ENCODE measurements around the gene MED22. TPM values are rescaled to one million over a fixed set of nuclear protein-coding genes. Genes with fewer than 3 reads are reported as not detected.

Gene MED22
- total RNA-seq, 1 experiment from 2014 or later: 18.6 TPM

- Histone ChIP-seq H3K27me3 (ENCODE audit: insufficient read depth, low read length) (no peaks in the 10 kb centered on the region), H3K36me3 (ENCODE audit: control insufficient read depth in 1 of 2, insufficient read depth in 2 of 2, low read length in 2 of 2) (peaks cover 21 to 34% of the 10 kb centered on the region in 2 experiments), H3K9me2 (ENCODE audit: insufficient read depth) (no peaks in the 10 kb centered on the region), H3K27ac (ENCODE audit: low read depth, low read length) (peak overlapping the region; percentile 61), H3K9me3 (ENCODE audit: control insufficient read depth in 1 of 2, insufficient read depth in 1 of 2, low read depth in 1 of 2, low read length in 2 of 2) (no peaks in the 10 kb centered on the region), H3K79me2 (ENCODE audit: insufficient read depth, low read length) (peaks cover 52% of the 10 kb centered on the region), H3K4me3 (replicated peaks in 1 of 2; ENCODE audit: low read depth in 1 of 2, low read length in 2 of 2) (peak overlapping the region; percentile 87 to 96), H3K4me2 (ENCODE audit: low read length) (peak overlapping the region; percentile 84), H4K20me1 (ENCODE audit: insufficient read depth) (peaks cover 10% of the 10 kb centered on the region; the same call in 1 of the 2 replicates), H3K9ac (ENCODE audit: low read length) (peak overlapping the region; percentile 84), H3K4me1 (ENCODE audit: control insufficient read depth in 1 of 2, insufficient read depth in 2 of 2, low read length in 2 of 2) (peaks cover 7 to 24% of the 10 kb centered on the region in 2 experiments; a peak in 3 of 4 replicates), H2AFZ (ENCODE audit: low read depth, low read length, poor library complexity, severe bottlenecking) (no peak overlapping the region)
- DNase-seq (ENCODE audit: low read depth, low spot score): no peak
- ATAC-seq: peak; percentile 43
- POLR2A ChIA-PET: interaction anchor here (1.3 to 2.0 kb wide), 5 partner anchors 8 to 19 kb away, joined by 4 to 15 read pairs (median 7); partner anchors contain the start of genes MED22 and RPL7A
- CTCF ChIA-PET: interaction anchor here (1.1 to 1.5 kb wide), 2 partner anchors 131 to 170 kb away, joined by 4 read pairs; no protein-coding TSS in a partner anchor
- BruUV-seq (replicated peaks): TSS peak; percentile 52
- RAD21 ChIA-PET (ENCODE audit: low non-redundant PET in 1 of 2, low total read pairs in 2 of 2, uncharacterized antibody in 2 of 2, unreplicated experiment in 2 of 2): interaction anchor here in 1 of 2 experiments (0.8 kb wide), 1 partner anchor 166 kb away, joined by 6 read pairs; no protein-coding TSS in a partner anchor
- intact Hi-C loops (cut with micrococcal nuclease): loop anchor here (5.0 to 10.0 kb wide), 2 partner anchors 131 to 639 kb away; partner anchors contain the start of gene VAV2
- peak; percentile 47; the same call in 1 of the 2 replicates for TF ChIP-seq ZFX (IDR thresholded peaks at IDR 0.05)
- TF ChIP-seq, protein P1, sequence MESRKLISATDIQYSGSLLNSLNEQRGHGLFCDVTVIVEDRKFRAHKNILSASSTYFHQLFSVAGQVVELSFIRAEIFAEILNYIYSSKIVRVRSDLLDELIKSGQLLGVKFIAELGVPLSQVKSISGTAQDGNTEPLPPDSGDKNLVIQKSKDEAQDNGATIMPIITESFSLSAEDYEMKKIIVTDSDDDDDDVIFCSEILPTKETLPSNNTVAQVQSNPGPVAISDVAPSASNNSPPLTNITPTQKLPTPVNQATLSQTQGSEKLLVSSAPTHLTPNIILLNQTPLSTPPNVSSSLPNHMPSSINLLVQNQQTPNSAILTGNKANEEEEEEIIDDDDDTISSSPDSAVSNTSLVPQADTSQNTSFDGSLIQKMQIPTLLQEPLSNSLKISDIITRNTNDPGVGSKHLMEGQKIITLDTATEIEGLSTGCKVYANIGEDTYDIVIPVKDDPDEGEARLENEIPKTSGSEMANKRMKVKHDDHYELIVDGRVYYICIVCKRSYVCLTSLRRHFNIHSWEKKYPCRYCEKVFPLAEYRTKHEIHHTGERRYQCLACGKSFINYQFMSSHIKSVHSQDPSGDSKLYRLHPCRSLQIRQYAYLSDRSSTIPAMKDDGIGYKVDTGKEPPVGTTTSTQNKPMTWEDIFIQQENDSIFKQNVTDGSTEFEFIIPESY (IDR thresholded peaks at IDR 0.05; ENCODE audit: extremely low read depth, insufficient replicate concordance, low read length): no peak
Measured at GRCh38 chr9:133355881-133356357, 8.0 kb upstream of the MED22 start.

DNA sequence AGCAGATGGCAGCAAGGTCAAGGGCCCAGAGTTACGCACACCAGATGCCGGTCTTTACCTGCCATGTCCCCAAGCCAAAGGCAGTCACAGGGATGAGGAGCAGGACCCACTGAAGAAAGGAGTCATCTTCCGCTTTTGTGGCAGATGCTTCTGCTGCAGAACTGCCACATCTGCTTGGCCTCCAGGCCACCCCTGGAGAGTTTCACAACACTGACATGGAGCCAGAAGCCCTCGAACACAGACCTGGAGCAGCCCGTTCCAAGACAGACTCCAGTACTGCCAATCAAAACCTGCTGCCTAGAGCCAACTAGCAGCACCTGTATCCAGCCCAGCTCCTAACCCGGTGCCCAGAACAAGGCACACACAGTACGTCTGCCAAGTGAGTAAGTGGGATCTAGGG lies 6.8 kb upstream of the MED22 start:
- no peak overlapping the region for H3K9ac ChIP-seq (ENCODE audit: low read length)
- H3K4me2 ChIP-seq (ENCODE audit: low read length): peak overlapping the region; percentile 84
- no peak for ATAC-seq
- H3K36me3 ChIP-seq (ENCODE audit: control insufficient read depth in 1 of 2, insufficient read depth in 2 of 2, low read length in 2 of 2): peaks cover 25 to 41% of the 10 kb centered on the region in 2 experiments
- peaks cover 62% of the 10 kb centered on the region for H3K79me2 ChIP-seq (ENCODE audit: insufficient read depth, low read length)
- no peak overlapping the region for H3K27ac ChIP-seq (ENCODE audit: low read depth, low read length)
- peaks cover 7 to 29% of the 10 kb centered on the region in 2 experiments; a peak in 3 of 4 replicates for H3K4me1 ChIP-seq (ENCODE audit: control insufficient read depth in 1 of 2, insufficient read depth in 2 of 2, low read length in 2 of 2)
- POLR2A ChIA-PET: no interaction called here
- RAD21 ChIA-PET (ENCODE audit: low non-redundant PET in 1 of 2, low total read pairs in 2 of 2, uncharacterized antibody in 2 of 2, unreplicated experiment in 2 of 2): interaction anchor here in 1 of 2 experiments (0.6 kb wide), 1 partner anchor 48 kb away, joined by 4 read pairs; no protein-coding TSS in a partner anchor
- no peak for DNase-seq (ENCODE audit: low read depth, low spot score)
- no TSS peak for BruUV-seq (replicated peaks)
- CTCF ChIA-PET: interaction anchor here (1.1 kb wide), 1 partner anchor 169 kb away, joined by 4 read pairs; no protein-coding TSS in a partner anchor
- peaks cover 10% of the 10 kb centered on the region; the same call in 1 of the 2 replicates for H4K20me1 ChIP-seq (ENCODE audit: insufficient read depth)
- no peaks in the 10 kb centered on the region for H3K9me2 ChIP-seq (ENCODE audit: insufficient read depth)
- intact Hi-C loops (cut with micrococcal nuclease): loop anchor here (5.0 to 10.0 kb wide), 2 partner anchors 133 to 640 kb away; partner anchors contain the start of gene VAV2
- H3K9me3 ChIP-seq (ENCODE audit: control insufficient read depth in 1 of 2, insufficient read depth in 1 of 2, low read depth in 1 of 2, low read length in 2 of 2): no peaks in the 10 kb centered on the region
- H3K27me3 ChIP-seq (ENCODE audit: insufficient read depth, low read length): no peaks in the 10 kb centered on the region
- H2AFZ ChIP-seq (ENCODE audit: low read depth, low read length, poor library complexity, severe bottlenecking): no peak overlapping the region
- H3K4me3 ChIP-seq (replicated peaks in 1 of 2; ENCODE audit: low read depth in 1 of 2, low read length in 2 of 2): peak overlapping the region in 1 of 2 experiments; percentile 96; a peak in 3 of 4 replicates
- TF ChIP-seq SP1 (IDR thresholded peaks at IDR 0.05; ENCODE audit: low read depth) (no peak), SIN3A (IDR thresholded peaks at IDR 0.05; ENCODE audit: low read depth) (no peak), EZH2phosphoT487 (IDR thresholded peaks at IDR 0.05; ENCODE audit: borderline replicate concordance) (no peak), POLR2A (IDR thresholded peaks at IDR 0.05; ENCODE audit: borderline replicate concordance, extremely low read depth, insufficient read depth, insufficient read length) (no peak), ZNF274 (IDR thresholded peaks at IDR 0.05; ENCODE audit: low read depth, low read length) (no peak), POLR2AphosphoS5 (IDR thresholded peaks at IDR 0.05; ENCODE audit: low read depth, low read length) (no peak), EZH2 (IDR thresholded peaks at IDR 0.05) (no peak), FOSL1 (IDR thresholded peaks at IDR 0.05; ENCODE audit: low read depth) (no peak), ZFX (IDR thresholded peaks at IDR 0.05) (no peak), CBX3 (IDR thresholded peaks at IDR 0.05; ENCODE audit: low read depth) (no peak), SRF (IDR thresholded peaks at IDR 0.05; ENCODE audit: low read depth) (no peak)
- TF ChIP-seq, protein P2, sequence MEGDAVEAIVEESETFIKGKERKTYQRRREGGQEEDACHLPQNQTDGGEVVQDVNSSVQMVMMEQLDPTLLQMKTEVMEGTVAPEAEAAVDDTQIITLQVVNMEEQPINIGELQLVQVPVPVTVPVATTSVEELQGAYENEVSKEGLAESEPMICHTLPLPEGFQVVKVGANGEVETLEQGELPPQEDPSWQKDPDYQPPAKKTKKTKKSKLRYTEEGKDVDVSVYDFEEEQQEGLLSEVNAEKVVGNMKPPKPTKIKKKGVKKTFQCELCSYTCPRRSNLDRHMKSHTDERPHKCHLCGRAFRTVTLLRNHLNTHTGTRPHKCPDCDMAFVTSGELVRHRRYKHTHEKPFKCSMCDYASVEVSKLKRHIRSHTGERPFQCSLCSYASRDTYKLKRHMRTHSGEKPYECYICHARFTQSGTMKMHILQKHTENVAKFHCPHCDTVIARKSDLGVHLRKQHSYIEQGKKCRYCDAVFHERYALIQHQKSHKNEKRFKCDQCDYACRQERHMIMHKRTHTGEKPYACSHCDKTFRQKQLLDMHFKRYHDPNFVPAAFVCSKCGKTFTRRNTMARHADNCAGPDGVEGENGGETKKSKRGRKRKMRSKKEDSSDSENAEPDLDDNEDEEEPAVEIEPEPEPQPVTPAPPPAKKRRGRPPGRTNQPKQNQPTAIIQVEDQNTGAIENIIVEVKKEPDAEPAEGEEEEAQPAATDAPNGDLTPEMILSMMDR (IDR thresholded peaks at IDR 0.05 in 2 of 3, conservative IDR thresholded peaks at IDR 0.05 in 1 of 3; ENCODE audit: borderline replicate concordance in 1 of 3, insufficient read depth in 1 of 3, low read depth in 2 of 3, low read length in 2 of 3): no peak
- TF ChIP-seq, protein P3, sequence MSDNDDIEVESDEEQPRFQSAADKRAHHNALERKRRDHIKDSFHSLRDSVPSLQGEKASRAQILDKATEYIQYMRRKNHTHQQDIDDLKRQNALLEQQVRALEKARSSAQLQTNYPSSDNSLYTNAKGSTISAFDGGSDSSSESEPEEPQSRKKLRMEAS (IDR thresholded peaks at IDR 0.05): no peak
